Loucy (cell line): ENCODE results near the gene XPO5.

ENCODE experiments used
- H2AFZ ChIP-seq: fragments of 200-600 bp; sonication (generic); 2 replicates; pipeline ENCODE4 v1.6.0; 2016; ENCODE audit warnings: antibody characterized with exemption, mild to moderate bottlenecking, low read length, moderate library complexity
- H3F3A ChIP-seq: fragments of 200-600 bp; 2 replicates; pipeline ENCODE4 v1.6.0; 2016; ENCODE audit warnings: antibody characterized with exemption, low read depth, mild to moderate bottlenecking
- H3K27me3 ChIP-seq: fragments of 200-600 bp; sonication (generic); 2 replicates; pipeline ENCODE4 v1.6.1; 2014; ENCODE audit warnings: low read length, mild to moderate bottlenecking; ENCODE audit not compliant: insufficient read depth, poor library complexity, severe bottlenecking
- H3K36me3 ChIP-seq: fragments of 200-600 bp; sonication (generic); 2 replicates; pipeline ENCODE4 v1.6.1; 2016; ENCODE audit warnings: low read length; ENCODE audit not compliant: insufficient read depth
- H3K4me1 ChIP-seq: fragments of 200-600 bp; sonication (generic); 2 replicates; pipeline ENCODE4 v1.5.1; 2014; ENCODE audit warnings: low read length, mild to moderate bottlenecking; ENCODE audit not compliant: insufficient read depth, poor library complexity, severe bottlenecking
- H3K4me2 ChIP-seq: fragments of 200-600 bp; sonication (generic); 2 replicates; pipeline ENCODE4 v1.6.0; 2014; ENCODE audit warnings: antibody characterized with exemption, low read length, low read depth, mild to moderate bottlenecking; ENCODE audit not compliant: poor library complexity, severe bottlenecking
- H3K4me3 ChIP-seq: fragments of 200-600 bp; sonication (generic); 2 replicates; pipeline ENCODE4 v1.5.1; 2014; ENCODE audit warnings: low read length, mild to moderate bottlenecking, mixed read lengths; ENCODE audit not compliant: poor library complexity, severe bottlenecking
- H3K79me2 ChIP-seq: fragments of 200-600 bp; sonication (generic); 2 replicates; pipeline ENCODE4 v1.6.1; 2014; ENCODE audit warnings: low read length; ENCODE audit not compliant: insufficient read depth
- H3K9ac ChIP-seq: fragments of 200-600 bp; sonication (generic); 2 replicates; pipeline ENCODE4 v1.6.0; 2014; ENCODE audit warnings: mild to moderate bottlenecking, low read depth, low read length, moderate library complexity; ENCODE audit not compliant: poor library complexity, severe bottlenecking
- H3K9me2 ChIP-seq: fragments of 200-600 bp; sonication (generic); replicated peaks from 2 replicates; pipeline ENCODE4 v1.6.1; 2016; ENCODE audit warnings: low read depth, low read length, mixed read lengths
- H3K9me3 ChIP-seq: fragments of 200-600 bp; sonication (generic); 2 replicates; pipeline ENCODE4 v1.6.1; 2014; ENCODE audit warnings: mild to moderate bottlenecking, antibody characterized with exemption, low read length, low read depth; ENCODE audit not compliant: insufficient read depth
- H4K20me1 ChIP-seq: fragments of 200-600 bp; sonication (generic); 2 replicates; pipeline ENCODE4 v1.6.0; 2014; ENCODE audit warnings: antibody characterized with exemption, low read length, mild to moderate bottlenecking; ENCODE audit not compliant: insufficient read depth, poor library complexity, severe bottlenecking
- EZH2phosphoT487 ChIP-seq: fragments of 200-600 bp; IDR thresholded peaks from 2 replicates; pipeline ENCODE4 v1.6.1; 2018; ENCODE audit warnings: antibody characterized with exemption, mild to moderate bottlenecking, moderate library complexity, borderline replicate concordance
- TF ChIP-seq, protein P1 (sequence below): fragments of 200-600 bp; sonication (generic); conservative IDR thresholded peaks from 2 replicates; pipeline ENCODE4 v1.5.1; 2014; ENCODE audit warnings: mild to moderate bottlenecking, antibody characterized with exemption, low read length

Gene XPO5

DNA sequence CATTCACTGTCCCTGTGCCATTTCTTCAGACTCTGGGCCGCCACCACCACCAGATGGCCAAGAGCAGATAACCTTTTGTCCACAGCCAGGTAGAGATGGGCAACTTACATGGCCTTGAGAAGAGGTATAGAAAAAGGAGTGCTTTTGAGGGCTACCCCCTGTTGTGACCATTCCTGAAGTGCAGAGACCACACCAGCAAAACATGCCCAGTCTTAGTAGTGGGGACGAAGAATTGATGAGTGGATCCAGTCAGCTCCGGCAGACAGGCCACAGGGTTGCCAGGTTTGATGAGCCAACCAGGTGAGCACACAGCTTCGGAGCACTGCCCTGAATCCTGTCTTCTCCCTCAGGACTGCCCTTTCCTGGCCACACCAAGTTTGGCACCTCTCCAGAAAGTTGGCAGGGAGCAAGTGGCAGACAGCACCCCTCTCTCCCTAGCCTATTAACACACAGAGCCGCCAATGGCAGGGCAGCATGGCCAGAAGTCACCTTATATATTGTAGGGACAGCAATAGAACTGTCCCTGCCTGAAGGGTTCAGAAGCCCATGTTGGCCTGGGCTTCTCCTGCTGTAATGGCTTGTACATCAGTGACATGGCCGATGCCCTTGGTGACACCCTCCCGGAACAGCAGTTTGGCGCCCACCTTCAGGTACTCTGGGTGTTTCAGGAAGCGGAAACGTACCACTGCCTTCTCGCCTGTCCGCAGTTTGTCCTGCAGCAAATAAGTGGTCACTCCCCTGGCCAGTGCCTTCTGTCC, 45.4 kb upstream of the XPO5 start:
- TF ChIP-seq, protein P1, sequence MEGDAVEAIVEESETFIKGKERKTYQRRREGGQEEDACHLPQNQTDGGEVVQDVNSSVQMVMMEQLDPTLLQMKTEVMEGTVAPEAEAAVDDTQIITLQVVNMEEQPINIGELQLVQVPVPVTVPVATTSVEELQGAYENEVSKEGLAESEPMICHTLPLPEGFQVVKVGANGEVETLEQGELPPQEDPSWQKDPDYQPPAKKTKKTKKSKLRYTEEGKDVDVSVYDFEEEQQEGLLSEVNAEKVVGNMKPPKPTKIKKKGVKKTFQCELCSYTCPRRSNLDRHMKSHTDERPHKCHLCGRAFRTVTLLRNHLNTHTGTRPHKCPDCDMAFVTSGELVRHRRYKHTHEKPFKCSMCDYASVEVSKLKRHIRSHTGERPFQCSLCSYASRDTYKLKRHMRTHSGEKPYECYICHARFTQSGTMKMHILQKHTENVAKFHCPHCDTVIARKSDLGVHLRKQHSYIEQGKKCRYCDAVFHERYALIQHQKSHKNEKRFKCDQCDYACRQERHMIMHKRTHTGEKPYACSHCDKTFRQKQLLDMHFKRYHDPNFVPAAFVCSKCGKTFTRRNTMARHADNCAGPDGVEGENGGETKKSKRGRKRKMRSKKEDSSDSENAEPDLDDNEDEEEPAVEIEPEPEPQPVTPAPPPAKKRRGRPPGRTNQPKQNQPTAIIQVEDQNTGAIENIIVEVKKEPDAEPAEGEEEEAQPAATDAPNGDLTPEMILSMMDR, result no peak
- no peak for TF ChIP-seq EZH2phosphoT487

DNA sequence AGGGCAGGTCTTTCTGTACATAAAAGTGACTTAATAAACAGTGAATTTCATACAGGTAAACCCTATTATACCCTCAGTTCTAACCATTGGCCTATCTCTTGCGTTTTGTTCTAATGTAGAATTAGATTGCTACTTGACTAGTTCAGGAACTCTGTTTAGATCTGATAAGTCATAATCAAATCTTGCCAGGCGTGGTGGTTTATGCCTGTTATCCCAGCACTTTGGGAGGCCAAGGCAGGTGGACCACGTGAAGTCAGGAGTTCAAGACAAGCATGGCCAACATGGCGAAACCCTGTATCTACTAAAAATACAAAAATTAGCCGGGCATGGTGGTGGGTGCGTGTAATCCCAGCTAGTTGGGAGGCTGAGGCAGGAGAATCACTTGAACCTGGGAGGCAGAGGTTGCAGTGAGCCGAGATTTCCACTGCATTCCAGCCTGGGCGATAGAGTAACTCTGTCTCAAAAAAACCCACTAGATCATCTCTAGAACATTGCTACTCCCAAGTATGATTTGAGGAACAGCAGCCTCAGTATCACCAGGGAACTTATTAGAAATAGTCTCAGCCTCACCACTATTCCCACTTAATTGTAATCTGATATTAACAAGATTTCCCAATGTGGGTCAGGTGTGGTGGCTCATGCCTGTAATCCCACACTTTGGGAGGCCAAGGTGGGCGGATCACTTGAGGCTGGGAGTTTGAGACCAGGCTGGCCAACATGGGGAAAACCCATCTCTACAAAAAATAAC, 41.1 kb upstream of the XPO5 start:
- no peak overlapping the region for H2AFZ ChIP-seq
- H3K4me2 ChIP-seq, result no peak overlapping the region
- H3K27me3 ChIP-seq, result no peaks in the 10 kb centered on the region
- no peak overlapping the region for H3K9ac ChIP-seq
- H3K36me3 ChIP-seq, result peaks cover 41% of the 10 kb centered on the region; the same call in 1 of the 2 replicates
- no peaks in the 10 kb centered on the region for H3F3A ChIP-seq
- TF ChIP-seq EZH2phosphoT487, result no peak
- TF ChIP-seq, protein P1, result no peak
- no peaks in the 10 kb centered on the region for H3K9me3 ChIP-seq
- no peaks in the 10 kb centered on the region for H3K79me2 ChIP-seq
- H3K4me1 ChIP-seq, result no peaks in the 10 kb centered on the region
- no peaks in the 10 kb centered on the region for H3K9me2 ChIP-seq
- no peaks in the 10 kb centered on the region for H4K20me1 ChIP-seq
- H3K4me3 ChIP-seq, result no peak overlapping the region

More for the DNA sequence above, 45.4 kb upstream of the XPO5 start:
- Histone ChIP-seq H3K36me3 (peaks cover 53% of the 10 kb centered on the region; the same call in 1 of the 2 replicates), H3K9me3 (no peaks in the 10 kb centered on the region), H3K27me3 (no peaks in the 10 kb centered on the region), H4K20me1 (no peaks in the 10 kb centered on the region), H3K9ac (no peak overlapping the region), H3K4me3 (no peak overlapping the region), H2AFZ (no peak overlapping the region), H3K79me2 (peaks cover 11% of the 10 kb centered on the region; the same call in 1 of the 2 replicates), H3F3A (no peaks in the 10 kb centered on the region), H3K4me2 (no peak overlapping the region), H3K4me1 (peaks cover 2% of the 10 kb centered on the region), H3K9me2 (no peaks in the 10 kb centered on the region)

DNA sequence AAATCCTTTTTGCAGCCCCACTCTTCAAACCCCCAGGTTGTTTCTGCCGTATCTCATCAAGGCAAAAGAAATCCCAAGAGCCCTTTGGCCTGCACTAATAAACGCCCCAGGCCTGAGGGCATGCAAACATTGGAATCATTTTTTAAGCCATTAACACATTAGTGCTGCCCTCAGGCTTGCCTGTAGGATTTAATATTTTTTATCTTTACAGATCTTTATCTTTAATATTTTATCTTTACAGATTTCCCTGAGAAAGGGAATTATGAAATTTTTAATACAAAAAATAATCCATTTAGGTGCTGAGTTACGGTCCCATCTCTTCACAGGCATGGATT, 38.5 kb upstream of the XPO5 start:
- Histone ChIP-seq H3F3A (no peaks in the 10 kb centered on the region), H3K9me2 (no peaks in the 10 kb centered on the region), H3K9ac (no peak overlapping the region), H4K20me1 (no peaks in the 10 kb centered on the region), H3K79me2 (no peaks in the 10 kb centered on the region), H2AFZ (no peak overlapping the region), H3K4me1 (no peaks in the 10 kb centered on the region), H3K9me3 (no peaks in the 10 kb centered on the region), H3K4me2 (no peak overlapping the region), H3K36me3 (peaks cover 47% of the 10 kb centered on the region; the same call in 1 of the 2 replicates), H3K27me3 (no peaks in the 10 kb centered on the region), H3K4me3 (no peak overlapping the region)
- TF ChIP-seq, protein P1, result no peak
- no peak for TF ChIP-seq EZH2phosphoT487
